ENCODE measurements around the gene IGFBP2. TPM values are rescaled to one million over a fixed set of nuclear protein-coding genes. Genes with fewer than 3 reads are reported as not detected.

Gene IGFBP2
- polyA plus RNA-seq, 3 donors from 2014 or later, result 0.66 to 0.70 TPM; not detected in 1

GRCh38 chr2:216665242-216665641 is 32.0 kb downstream of the IGFBP2 start:
- Mint-ChIP-seq H3K9me3 (peaks cover 0 to 2% (median 0%) of the 10 kb centered on the region in 6 donors), H3K27me3 (ENCODE audit: low read depth in 3 of 3) (peaks cover 0 to 6% (median 5%) of the 10 kb centered on the region in 3 donors), H3K36me3 (no peaks in the 10 kb centered on the region), H3K4me1 (no peaks in the 10 kb centered on the region), H3K27ac (no peak overlapping the region), H3K4me3 (no peak overlapping the region)
- DNase-seq, result no peak

GRCh38 chr2:216665717-216666116 is 32.5 kb downstream of the IGFBP2 start:
- Mint-ChIP-seq H3K27me3 (ENCODE audit: low read depth in 3 of 3) (peaks cover 0 to 6% (median 5%) of the 10 kb centered on the region in 3 donors), H3K4me1 (no peaks in the 10 kb centered on the region)

GRCh38 chr2:216666461-216667233 is 33.4 kb downstream of the IGFBP2 start:
- peaks cover 0 to 2% (median 0%) of the 10 kb centered on the region in 6 donors for H3K9me3 Mint-ChIP-seq

More at GRCh38 chr2:216665717-216666116, 32.5 kb downstream of the IGFBP2 start:
- Mint-ChIP-seq H3K9me3 (peaks cover 0 to 2% (median 0%) of the 10 kb centered on the region in 6 donors), H3K4me3 (no peak overlapping the region), H3K27ac (no peak overlapping the region), H3K36me3 (no peaks in the 10 kb centered on the region)
- no peak for DNase-seq

GRCh38 chr2:216670266-216671080 is 37.3 kb downstream of the IGFBP2 start:
- no peaks in the 10 kb centered on the region for H3K36me3 Mint-ChIP-seq
- no peak overlapping the region for H3K4me3 Mint-ChIP-seq
- no peaks in the 10 kb centered on the region for H3K4me1 Mint-ChIP-seq
- no peak overlapping the region for H3K27ac Mint-ChIP-seq
- no peaks in the 10 kb centered on the region for H3K9me3 Mint-ChIP-seq
- H3K27me3 Mint-ChIP-seq (ENCODE audit: low read depth in 3 of 3), result peaks cover 0 to 9% (median 5%) of the 10 kb centered on the region in 3 donors
- no peak for DNase-seq

More at GRCh38 chr2:216666461-216667233, 33.4 kb downstream of the IGFBP2 start:
- no peaks in the 10 kb centered on the region for H3K4me1 Mint-ChIP-seq
- H3K27ac Mint-ChIP-seq, result no peak overlapping the region
- peaks cover 0 to 6% (median 5%) of the 10 kb centered on the region in 3 donors for H3K27me3 Mint-ChIP-seq (ENCODE audit: low read depth in 3 of 3)
- DNase-seq, result peak; percentile 63 to 72 (median 69)
- no peaks in the 10 kb centered on the region for H3K36me3 Mint-ChIP-seq
- H3K4me3 Mint-ChIP-seq, result no peak overlapping the region

DNA sequence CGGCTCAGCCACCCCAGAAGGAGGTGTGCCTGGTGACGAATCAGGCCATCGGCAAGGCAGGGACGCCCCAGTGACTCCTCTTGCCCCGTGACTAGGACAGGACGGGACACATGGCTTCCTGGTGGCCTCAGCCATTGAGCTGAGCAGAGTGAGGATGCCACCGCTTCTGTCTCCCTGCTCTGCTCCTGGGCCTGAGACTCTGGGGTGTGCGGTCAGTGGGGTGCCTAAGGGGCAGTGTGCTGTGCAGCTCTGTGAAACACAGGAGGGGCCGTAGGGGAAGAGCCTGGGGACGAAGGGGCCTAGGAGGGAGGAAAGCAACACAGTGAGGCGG is 37.8 kb downstream of the IGFBP2 start:
- no peak overlapping the region for H3K4me3 Mint-ChIP-seq
- no peaks in the 10 kb centered on the region for H3K4me1 Mint-ChIP-seq
- peaks cover 0 to 9% (median 5%) of the 10 kb centered on the region in 3 donors for H3K27me3 Mint-ChIP-seq (ENCODE audit: low read depth in 3 of 3)
- H3K9me3 Mint-ChIP-seq, result no peaks in the 10 kb centered on the region
- no peak overlapping the region for H3K27ac Mint-ChIP-seq
- no peaks in the 10 kb centered on the region for H3K36me3 Mint-ChIP-seq
- no peak for DNase-seq

DNA sequence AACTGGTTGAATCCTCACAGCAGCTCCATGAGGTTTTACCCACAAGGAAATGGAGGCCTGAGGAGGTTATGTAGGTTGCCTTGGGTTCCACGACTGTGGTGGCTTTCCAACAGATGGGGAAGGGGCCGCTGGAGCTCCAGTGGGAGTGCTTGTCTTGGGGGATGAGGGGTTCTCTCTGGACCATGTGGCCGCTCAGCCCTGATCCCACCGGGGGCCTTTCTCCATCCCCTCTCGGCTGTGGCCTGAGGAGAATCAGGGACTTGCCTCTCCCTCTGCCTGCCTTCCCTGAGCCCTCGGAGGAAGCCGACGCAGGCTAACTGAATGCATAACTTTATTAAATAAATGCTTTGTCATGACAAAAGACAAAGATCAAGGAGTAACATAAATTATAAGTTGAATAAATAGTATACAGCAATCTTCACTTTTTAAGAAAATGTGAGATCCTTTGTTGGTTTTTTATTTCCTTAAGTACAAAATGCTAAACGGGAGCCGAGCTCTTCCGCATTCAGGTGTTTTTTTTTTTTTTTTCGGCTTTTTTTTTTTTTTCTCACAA is 38.6 kb downstream of the IGFBP2 start:
- peaks cover 0 to 7% (median 5%) of the 10 kb centered on the region in 3 donors for H3K27me3 Mint-ChIP-seq (ENCODE audit: low read depth in 3 of 3)

DNA sequence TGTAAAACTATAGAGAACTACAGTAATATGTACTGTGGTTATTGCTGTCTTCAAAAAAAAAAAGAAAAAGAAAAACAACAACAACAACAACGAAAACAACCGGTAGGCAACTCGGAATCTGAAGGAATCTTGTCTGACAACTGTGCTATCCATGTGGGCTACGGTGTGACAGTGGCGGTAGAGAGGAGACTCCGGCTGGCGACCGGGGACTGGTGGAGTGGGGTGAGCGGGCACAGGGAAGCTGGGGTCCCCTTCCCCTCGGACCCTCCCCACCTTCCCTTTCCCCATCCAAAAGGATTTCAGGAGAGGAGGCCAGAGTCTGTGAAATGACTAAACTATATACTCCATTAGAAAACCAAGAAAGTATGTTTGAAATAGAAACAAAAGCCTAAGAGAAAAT is 39.2 kb downstream of the IGFBP2 start:
- peaks cover 0 to 7% (median 5%) of the 10 kb centered on the region in 3 donors for H3K27me3 Mint-ChIP-seq (ENCODE audit: low read depth in 3 of 3)
- DNase-seq, result no peak
- H3K27ac Mint-ChIP-seq, result no peak overlapping the region
- no peaks in the 10 kb centered on the region for H3K9me3 Mint-ChIP-seq
- no peaks in the 10 kb centered on the region for H3K4me1 Mint-ChIP-seq
- H3K36me3 Mint-ChIP-seq, result no peaks in the 10 kb centered on the region
- no peak overlapping the region for H3K4me3 Mint-ChIP-seq

More for the DNA sequence above, 38.6 kb downstream of the IGFBP2 start:
- DNase-seq, result no peak
- Mint-ChIP-seq H3K4me3 (no peak overlapping the region), H3K9me3 (no peaks in the 10 kb centered on the region), H3K4me1 (no peaks in the 10 kb centered on the region), H3K27ac (no peak overlapping the region), H3K36me3 (no peaks in the 10 kb centered on the region)

GRCh38 chr2:216673021-216673420 is 39.8 kb downstream of the IGFBP2 start:
- no peak for DNase-seq
- no peak overlapping the region for H3K27ac Mint-ChIP-seq
- H3K4me1 Mint-ChIP-seq, result no peaks in the 10 kb centered on the region
- no peak overlapping the region for H3K4me3 Mint-ChIP-seq
- no peaks in the 10 kb centered on the region for H3K9me3 Mint-ChIP-seq
- H3K27me3 Mint-ChIP-seq (ENCODE audit: low read depth in 3 of 3), result peaks cover 1 to 7% (median 3%) of the 10 kb centered on the region in 3 donors
- no peaks in the 10 kb centered on the region for H3K36me3 Mint-ChIP-seq

GRCh38 chr2:216673609-216674008 is 40.4 kb downstream of the IGFBP2 start:
- no peak overlapping the region for H3K4me3 Mint-ChIP-seq
- DNase-seq, result no peak
- H3K27ac Mint-ChIP-seq, result no peak overlapping the region
- H3K9me3 Mint-ChIP-seq, result no peaks in the 10 kb centered on the region
- H3K27me3 Mint-ChIP-seq (ENCODE audit: low read depth in 3 of 3), result peaks cover 1 to 3% (median 3%) of the 10 kb centered on the region in 3 donors
- H3K4me1 Mint-ChIP-seq, result no peaks in the 10 kb centered on the region
- H3K36me3 Mint-ChIP-seq, result no peaks in the 10 kb centered on the region

DNA sequence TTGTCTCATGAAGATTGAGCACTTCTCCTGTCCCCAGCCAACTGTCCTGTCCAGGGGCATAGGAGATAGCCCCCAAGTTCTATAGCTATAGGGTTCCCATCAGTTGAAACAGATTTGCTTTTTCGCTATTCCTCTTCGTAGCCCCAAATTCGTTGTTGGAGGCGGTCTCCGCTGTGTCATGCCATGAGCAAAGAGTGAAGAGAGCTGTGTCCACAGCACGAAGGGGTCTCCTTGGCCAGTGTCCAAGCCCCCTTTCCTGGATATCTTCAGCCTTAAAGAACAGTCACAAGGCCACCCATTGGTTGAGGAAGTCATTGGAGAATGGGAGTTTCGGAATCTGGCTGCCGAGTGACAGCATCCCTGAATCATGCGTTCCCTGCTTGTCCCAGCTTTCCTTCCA is 41.2 kb downstream of the IGFBP2 start:
- Mint-ChIP-seq H3K4me3 (no peak overlapping the region), H3K9me3 (no peaks in the 10 kb centered on the region), H3K4me1 (no peaks in the 10 kb centered on the region), H3K27ac (no peak overlapping the region), H3K36me3 (no peaks in the 10 kb centered on the region), H3K27me3 (ENCODE audit: low read depth in 3 of 3) (peaks cover 2 to 3% (median 3%) of the 10 kb centered on the region in 3 donors)
- DNase-seq, result no peak

DNA sequence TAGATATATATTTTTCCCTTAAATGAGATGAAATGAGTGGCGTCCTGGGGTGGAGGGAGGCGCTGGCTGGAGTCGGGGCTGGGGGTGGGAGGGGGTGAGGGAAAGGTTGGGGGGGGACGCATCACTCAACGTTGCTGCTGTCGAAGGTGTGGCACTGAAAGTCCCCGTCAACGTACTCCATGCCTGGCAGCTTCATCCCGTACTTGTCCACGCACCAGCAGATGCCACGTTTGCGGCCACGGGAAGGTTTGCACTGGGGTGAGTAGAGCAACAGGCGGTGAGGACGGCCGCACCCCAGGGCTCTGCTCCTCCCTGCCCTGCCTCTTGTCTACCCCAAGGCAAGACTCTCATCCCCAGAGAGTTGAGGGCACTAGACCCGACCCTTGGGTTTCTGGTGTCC is 43.4 kb downstream of the IGFBP2 start:
- H3K4me1 Mint-ChIP-seq, result no peaks in the 10 kb centered on the region
- H3K36me3 Mint-ChIP-seq, result no peaks in the 10 kb centered on the region
- no peaks in the 10 kb centered on the region for H3K9me3 Mint-ChIP-seq
- no peak overlapping the region for H3K4me3 Mint-ChIP-seq
- no peak overlapping the region for H3K27ac Mint-ChIP-seq
- DNase-seq, result no peak
- H3K27me3 Mint-ChIP-seq (ENCODE audit: low read depth in 3 of 3), result peaks cover 2 to 5% (median 3%) of the 10 kb centered on the region in 3 donors

- no peaks in the 10 kb centered on the region for H3K9me3 Mint-ChIP-seq
- no peak overlapping the region for H3K27ac Mint-ChIP-seq
- no peaks in the 10 kb centered on the region for H3K36me3 Mint-ChIP-seq
- no peaks in the 10 kb centered on the region for H3K4me1 Mint-ChIP-seq
- no peak overlapping the region for H3K4me3 Mint-ChIP-seq
- no peak for DNase-seq
- peaks cover 2 to 6% (median 3%) of the 10 kb centered on the region in 3 donors for H3K27me3 Mint-ChIP-seq (ENCODE audit: low read depth in 3 of 3)
Observed at GRCh38 chr2:216677439-216678097, 44.3 kb downstream of the IGFBP2 start.

GRCh38 chr2:216678098-216678465 is 44.9 kb downstream of the IGFBP2 start:
- Mint-ChIP-seq H3K27me3 (ENCODE audit: low read depth in 3 of 3) (peaks cover 2 to 6% (median 3%) of the 10 kb centered on the region in 3 donors), H3K27ac (no peak overlapping the region), H3K9me3 (no peaks in the 10 kb centered on the region), H3K4me3 (no peak overlapping the region), H3K36me3 (no peaks in the 10 kb centered on the region), H3K4me1 (no peaks in the 10 kb centered on the region)
- no peak for DNase-seq
